ENCODE measurements around the gene ZG16.
"Not testable (repeated sequence)": the region's sequence is repeated elsewhere in the genome, so short reads cannot be mapped to it uniquely, and the experiment has no call there.

- TF ChIP-seq CTCF (IDR thresholded peaks at IDR 0.05; ENCODE audit: low read depth, low read length, missing input control); TAF1 (conservative IDR thresholded peaks at IDR 0.05); RAD21 (IDR thresholded peaks at IDR 0.05); FOXA2 (IDR thresholded peaks at IDR 0.05); RXRA (IDR thresholded peaks at IDR 0.05); JUND (IDR thresholded peaks at IDR 0.05); EGR1 (IDR thresholded peaks at IDR 0.05; ENCODE audit: low read depth in 2 of 2); SP1 (IDR thresholded peaks at IDR 0.05); ATF3 (IDR thresholded peaks at IDR 0.05); YY1 (IDR thresholded peaks at IDR 0.05); GABPA (IDR thresholded peaks at IDR 0.05 in 1 of 2, conservative IDR thresholded peaks at IDR 0.05 in 1 of 2): not testable (repeated sequence)
- TF ChIP-seq, protein P1, sequence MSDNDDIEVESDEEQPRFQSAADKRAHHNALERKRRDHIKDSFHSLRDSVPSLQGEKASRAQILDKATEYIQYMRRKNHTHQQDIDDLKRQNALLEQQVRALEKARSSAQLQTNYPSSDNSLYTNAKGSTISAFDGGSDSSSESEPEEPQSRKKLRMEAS (IDR thresholded peaks at IDR 0.05) = not testable (repeated sequence)
- TF ChIP-seq, protein P2, sequence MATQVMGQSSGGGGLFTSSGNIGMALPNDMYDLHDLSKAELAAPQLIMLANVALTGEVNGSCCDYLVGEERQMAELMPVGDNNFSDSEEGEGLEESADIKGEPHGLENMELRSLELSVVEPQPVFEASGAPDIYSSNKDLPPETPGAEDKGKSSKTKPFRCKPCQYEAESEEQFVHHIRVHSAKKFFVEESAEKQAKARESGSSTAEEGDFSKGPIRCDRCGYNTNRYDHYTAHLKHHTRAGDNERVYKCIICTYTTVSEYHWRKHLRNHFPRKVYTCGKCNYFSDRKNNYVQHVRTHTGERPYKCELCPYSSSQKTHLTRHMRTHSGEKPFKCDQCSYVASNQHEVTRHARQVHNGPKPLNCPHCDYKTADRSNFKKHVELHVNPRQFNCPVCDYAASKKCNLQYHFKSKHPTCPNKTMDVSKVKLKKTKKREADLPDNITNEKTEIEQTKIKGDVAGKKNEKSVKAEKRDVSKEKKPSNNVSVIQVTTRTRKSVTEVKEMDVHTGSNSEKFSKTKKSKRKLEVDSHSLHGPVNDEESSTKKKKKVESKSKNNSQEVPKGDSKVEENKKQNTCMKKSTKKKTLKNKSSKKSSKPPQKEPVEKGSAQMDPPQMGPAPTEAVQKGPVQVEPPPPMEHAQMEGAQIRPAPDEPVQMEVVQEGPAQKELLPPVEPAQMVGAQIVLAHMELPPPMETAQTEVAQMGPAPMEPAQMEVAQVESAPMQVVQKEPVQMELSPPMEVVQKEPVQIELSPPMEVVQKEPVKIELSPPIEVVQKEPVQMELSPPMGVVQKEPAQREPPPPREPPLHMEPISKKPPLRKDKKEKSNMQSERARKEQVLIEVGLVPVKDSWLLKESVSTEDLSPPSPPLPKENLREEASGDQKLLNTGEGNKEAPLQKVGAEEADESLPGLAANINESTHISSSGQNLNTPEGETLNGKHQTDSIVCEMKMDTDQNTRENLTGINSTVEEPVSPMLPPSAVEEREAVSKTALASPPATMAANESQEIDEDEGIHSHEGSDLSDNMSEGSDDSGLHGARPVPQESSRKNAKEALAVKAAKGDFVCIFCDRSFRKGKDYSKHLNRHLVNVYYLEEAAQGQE (IDR thresholded peaks at IDR 0.05) = not testable (repeated sequence)
- TF ChIP-seq, protein P3, sequence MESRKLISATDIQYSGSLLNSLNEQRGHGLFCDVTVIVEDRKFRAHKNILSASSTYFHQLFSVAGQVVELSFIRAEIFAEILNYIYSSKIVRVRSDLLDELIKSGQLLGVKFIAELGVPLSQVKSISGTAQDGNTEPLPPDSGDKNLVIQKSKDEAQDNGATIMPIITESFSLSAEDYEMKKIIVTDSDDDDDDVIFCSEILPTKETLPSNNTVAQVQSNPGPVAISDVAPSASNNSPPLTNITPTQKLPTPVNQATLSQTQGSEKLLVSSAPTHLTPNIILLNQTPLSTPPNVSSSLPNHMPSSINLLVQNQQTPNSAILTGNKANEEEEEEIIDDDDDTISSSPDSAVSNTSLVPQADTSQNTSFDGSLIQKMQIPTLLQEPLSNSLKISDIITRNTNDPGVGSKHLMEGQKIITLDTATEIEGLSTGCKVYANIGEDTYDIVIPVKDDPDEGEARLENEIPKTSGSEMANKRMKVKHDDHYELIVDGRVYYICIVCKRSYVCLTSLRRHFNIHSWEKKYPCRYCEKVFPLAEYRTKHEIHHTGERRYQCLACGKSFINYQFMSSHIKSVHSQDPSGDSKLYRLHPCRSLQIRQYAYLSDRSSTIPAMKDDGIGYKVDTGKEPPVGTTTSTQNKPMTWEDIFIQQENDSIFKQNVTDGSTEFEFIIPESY (IDR thresholded peaks at IDR 0.05) = not testable (repeated sequence)
These were observed 38.0 kb upstream of the ZG16 start for GRCh38 chr16:29739927-29740629.

Measured in liver (tissue), 3 donors.